ACHN (cell line): Measurements from ENCODE around the gene SETD5.

Experiments
- DNase-seq: peaks from one replicate; pipeline ENCODE4 v3.0.0-alpha.2; 2015
- in situ Hi-C: cut with HindIII; loops from 2 replicates; pipeline ENCODE4 v1.10.0; 2017; ENCODE audit warnings: low sequenced_read_pairs, low pct_ligation_motif_present, low pct_unique_long_range_greater_than_20kb

SETD5 gene

GRCh38 chr3:9497821-9498565 is 100.6 kb downstream of the SETD5 start:
- peak; percentile 82 for DNase-seq
- in situ Hi-C loops, result no loop called here

- in situ Hi-C loops, result no loop called here
Measured at GRCh38 chr3:9498781-9499180, 101.4 kb downstream of the SETD5 start.

GRCh38 chr3:9499455-9500107 is 102.2 kb downstream of the SETD5 start:
- in situ Hi-C loops, result no loop called here
- no peak for DNase-seq

More at GRCh38 chr3:9498781-9499180, 101.4 kb downstream of the SETD5 start:
- no peak for DNase-seq

- in situ Hi-C loops, result no loop called here
- peak; percentile 79 for DNase-seq
Measured at GRCh38 chr3:9500108-9501050, 103.0 kb downstream of the SETD5 start.

- in situ Hi-C loops, result no loop called here
Measured at GRCh38 chr3:9501226-9501625, 103.8 kb downstream of the SETD5 start.

GRCh38 chr3:9503283-9503682 is 105.9 kb downstream of the SETD5 start:
- in situ Hi-C loops, result no loop called here
- DNase-seq, result peak; percentile 64

More at GRCh38 chr3:9501226-9501625, 103.8 kb downstream of the SETD5 start:
- no peak for DNase-seq

GRCh38 chr3:9507586-9508578 is 110.5 kb downstream of the SETD5 start:
- no peak for DNase-seq
- in situ Hi-C loops, result no loop called here

GRCh38 chr3:9508781-9509180 is 111.4 kb downstream of the SETD5 start:
- in situ Hi-C loops, result no loop called here
- DNase-seq, result no peak

GRCh38 chr3:9512456-9513045 is 115.1 kb downstream of the SETD5 start:
- DNase-seq, result no peak
- in situ Hi-C loops, result no loop called here

- no peak for DNase-seq
- in situ Hi-C loops, result no loop called here
Measured at GRCh38 chr3:9514306-9514705, 116.9 kb downstream of the SETD5 start.

GRCh38 chr3:9514956-9515355 is 117.5 kb downstream of the SETD5 start:
- in situ Hi-C loops, result no loop called here
- DNase-seq, result no peak

- in situ Hi-C loops, result no loop called here
- DNase-seq, result no peak
Measured at GRCh38 chr3:9525078-9525477, 127.7 kb downstream of the SETD5 start.
